COR-L47 (cell line): ENCODE results near the gene SCNN1B.
"Not testable (repeated sequence)": the region's sequence is repeated elsewhere in the genome, so short reads cannot be mapped to it uniquely, and the experiment has no call there.

Experiments
- DNase-seq: peaks from one replicate; lab custom pipeline; 2025; lab: John Stamatoyannopoulos, UW

Gene SCNN1B

DNA sequence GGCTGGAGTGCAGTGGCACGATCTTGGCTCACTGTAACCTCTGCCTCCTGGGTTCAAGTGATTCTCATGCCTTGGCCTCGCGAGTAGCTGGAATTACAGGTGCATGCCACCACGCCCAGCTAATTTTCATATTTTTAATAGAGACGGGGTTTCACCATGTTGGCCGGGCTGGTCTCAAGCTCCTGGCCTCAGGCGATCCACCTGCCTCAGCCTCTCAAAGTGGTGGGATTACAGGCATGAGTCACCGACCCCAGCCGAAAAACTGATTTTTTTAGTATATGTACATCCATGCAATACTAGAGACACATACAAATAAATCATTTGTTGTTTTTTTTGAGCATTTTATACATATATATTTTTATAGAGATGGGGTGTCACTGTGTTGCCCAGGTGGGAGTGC is 79.6 kb downstream of the SCNN1B start:
- DNase-seq = not testable (repeated sequence)

DNA sequence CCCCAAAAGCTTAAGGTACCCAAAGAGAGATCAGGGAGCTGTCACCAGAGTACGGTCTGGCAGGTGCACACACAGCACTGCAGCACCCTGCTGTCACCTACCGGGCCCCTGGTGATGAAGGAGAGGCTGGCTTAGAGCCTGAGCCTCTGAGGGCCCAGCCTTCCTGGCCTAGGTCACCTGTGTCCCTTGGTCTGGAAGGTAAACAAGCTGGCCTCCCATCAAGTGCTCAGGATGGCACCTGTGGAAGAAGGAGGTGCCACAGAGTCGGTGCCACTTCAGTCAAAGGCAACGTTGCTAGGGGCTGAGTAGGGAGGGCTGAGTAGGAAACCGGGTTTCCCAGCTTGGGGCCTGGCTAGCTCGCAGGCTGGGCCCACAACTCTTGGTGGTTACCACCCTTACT is 80.2 kb downstream of the SCNN1B start:
- DNase-seq = no peak

DNA sequence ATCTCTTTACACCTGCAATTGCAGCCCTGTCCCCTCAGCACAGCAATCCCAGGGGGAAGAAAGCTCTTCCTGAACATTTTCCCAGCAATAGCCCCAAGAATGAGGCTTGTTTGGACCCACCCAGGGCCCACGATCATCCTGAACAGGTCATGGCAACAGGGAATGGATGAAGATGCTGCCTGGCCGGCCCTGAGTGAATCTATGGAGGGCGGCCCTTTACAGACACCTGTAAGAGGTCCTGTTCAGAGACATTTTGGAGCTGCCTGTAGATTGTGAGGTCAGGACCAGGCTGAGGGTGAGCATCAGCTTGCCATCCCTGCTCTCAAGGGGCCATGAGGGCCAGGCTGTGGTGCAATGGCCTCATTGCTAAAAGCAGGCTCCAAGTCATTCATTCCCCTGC is 81.8 kb downstream of the SCNN1B start:
- DNase-seq = no peak

DNA sequence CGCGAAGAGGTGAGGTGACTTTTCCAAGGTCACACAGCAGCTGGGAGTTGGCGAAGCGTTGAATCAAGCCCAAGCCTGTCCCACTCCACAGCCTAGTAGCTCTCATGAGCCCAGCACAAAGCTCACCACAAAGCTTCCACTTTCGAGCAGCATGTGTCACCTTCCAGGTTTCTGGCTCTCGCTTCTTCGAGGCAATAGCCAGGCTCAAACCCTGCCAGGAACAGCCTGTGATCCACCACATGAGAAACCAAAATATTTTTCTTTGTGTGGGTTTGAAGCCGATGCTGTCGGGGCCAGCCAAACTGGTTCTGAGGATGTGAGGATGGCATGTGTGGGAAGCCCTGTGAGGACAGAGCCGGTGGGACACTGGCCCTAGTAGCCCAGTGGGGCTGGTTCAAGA is 82.8 kb downstream of the SCNN1B start:
- no peak for DNase-seq

DNA sequence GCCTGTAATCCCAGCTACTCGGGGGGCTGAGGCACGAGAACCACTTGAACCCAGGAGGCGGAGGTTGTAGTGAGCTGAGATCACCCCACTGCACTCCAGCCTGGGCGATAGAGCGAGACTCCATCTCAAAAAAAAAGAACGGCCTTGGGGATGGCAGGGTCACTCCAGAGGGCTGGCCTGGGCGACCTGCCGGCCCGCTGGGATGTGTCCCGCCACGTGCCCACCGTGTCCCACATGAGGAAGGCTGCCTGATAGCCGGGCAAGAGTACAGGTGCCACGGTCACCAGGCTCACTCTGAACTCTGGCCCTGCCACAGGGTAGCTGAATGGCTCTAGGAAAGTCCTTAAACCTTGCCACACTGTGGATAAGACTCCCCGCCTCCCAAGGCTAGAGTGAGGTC is 83.3 kb downstream of the SCNN1B start:
- no peak for DNase-seq

DNA sequence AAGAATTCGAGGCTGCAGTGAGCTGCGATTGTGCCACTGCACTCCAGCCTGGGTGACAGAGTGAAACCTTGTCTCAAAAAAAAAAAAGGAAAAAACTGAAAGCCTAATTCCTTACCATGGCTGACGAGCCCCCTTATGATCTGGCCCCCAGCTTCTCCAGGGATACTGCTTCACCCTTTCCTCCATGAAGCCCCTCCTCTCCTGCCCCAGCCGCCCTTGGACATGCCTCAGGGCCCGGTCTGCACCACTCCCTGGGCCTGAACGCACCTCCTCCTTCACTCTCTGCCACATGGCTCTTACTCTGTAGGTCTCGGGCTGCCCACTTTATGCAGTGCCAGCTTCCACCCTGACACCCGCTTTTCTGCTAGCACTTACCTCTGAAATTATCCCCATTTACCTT is 85.6 kb downstream of the SCNN1B start:
- no peak for DNase-seq

DNA sequence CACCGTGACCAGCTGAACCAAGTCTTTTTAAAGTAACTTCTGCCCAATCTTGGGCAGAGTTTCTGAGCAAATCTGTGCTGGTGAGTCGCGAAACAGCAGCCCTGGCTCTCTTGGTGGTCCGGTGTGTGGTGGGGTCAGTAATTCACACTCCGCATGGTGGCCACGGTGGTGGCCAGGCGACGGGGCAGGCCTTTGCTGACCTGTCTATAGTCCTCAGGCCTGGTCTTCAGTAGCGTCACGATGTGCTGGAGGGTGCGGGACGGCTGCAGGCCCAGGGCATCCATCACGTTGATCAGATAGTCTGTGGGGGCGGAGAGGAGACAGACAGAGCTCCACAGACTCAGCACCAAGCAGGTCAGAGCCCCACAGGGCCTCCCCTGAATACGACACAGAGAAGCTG is 86.7 kb downstream of the SCNN1B start:
- DNase-seq = no peak

DNA sequence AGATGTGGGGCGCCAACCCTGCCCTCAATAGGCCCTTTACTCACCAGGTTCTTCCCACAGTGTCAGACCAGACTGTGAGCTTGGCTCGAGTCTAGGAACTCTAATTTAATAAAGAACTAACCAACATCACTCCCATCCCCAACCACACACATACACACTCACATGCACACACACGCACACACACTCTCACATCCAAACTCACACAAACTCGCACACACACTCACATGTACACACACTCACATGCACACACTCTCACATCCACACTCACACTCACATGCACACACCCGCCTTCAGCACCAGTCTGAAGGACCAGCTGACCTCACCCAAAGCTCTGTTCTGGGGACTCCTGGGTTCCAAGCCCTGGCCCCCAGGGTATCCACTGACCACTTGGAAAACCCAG is 87.1 kb downstream of the SCNN1B start:
- no peak for DNase-seq

DNA sequence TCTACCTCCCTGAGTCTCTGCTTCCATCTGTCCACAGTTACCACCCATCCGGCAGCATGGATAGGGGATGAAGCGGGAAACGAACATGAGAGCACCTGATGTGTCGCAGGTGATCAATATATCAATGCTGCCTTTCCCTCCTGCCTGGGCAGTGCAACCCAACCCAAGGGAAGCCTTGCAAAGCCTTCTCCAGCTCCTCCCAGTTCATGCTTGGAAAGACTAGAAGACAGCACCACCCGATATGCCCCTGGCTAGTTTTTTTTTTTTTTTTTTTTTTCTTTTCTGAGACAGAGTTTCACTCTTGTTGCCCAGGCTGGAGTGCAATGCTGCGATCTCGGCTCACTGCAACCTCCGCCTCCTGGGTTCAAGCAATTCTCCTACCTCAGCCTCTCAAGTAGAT is 87.8 kb downstream of the SCNN1B start:
- DNase-seq = not testable (repeated sequence)

DNA sequence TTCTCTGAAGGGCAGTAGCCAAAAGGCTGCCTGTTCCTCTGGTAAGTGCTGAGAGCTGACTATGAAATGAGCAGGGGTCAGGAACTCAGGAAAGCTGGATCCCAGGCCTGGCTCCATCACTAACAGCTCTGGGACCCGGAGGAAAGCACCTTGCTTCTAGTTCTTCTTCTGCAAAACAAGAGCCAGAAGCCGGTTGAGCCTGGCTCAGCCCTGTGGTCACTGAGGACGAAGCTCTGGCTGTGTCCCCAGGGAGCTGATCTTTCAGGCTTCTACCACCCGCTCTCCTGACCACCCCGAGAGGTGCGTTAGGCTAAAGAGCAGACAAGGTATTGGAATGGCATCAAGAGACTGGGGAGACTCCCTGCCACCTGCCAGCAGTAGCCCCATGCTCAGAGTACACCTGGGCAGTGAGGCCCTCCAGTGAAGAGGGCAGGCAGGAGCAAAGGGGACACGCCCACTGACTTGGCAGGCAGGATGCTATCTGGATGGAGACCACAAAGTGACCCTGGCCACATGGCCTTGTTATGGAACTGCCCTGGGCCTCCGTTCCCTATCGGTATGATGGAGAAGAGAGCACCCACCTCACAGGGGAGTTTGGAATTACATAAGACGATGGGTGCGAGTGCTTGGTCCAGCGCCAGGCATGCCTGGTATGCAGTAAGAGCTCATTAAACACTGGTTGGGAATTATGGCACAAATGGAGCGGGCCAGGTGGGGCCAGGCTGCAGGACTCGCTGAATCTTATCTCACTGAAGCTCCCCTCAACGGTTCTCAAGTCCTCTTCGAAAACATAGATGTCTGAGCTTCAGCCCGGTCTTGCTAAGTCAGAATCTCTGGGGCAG is 89.5 kb downstream of the SCNN1B start:
- no peak for DNase-seq

DNA sequence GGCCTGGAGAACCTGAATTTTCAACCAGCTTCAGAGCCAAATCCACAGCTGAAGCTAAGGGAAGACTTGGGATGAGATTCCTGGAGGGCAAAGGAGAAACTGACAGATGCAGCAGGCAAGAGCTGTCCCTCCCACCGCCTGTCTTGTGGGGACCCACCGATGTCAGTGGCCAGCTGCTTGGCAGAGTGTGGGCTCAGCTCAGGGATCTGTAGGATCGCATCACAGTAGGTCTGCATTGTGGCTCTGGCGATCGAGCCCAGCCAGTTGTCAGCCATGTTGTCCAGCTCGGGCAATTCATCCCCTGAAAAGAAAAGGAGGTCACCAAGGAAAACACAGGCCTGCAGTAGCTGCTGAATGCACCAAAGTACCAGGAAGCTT is 90.1 kb downstream of the SCNN1B start:
- no peak for DNase-seq

DNA sequence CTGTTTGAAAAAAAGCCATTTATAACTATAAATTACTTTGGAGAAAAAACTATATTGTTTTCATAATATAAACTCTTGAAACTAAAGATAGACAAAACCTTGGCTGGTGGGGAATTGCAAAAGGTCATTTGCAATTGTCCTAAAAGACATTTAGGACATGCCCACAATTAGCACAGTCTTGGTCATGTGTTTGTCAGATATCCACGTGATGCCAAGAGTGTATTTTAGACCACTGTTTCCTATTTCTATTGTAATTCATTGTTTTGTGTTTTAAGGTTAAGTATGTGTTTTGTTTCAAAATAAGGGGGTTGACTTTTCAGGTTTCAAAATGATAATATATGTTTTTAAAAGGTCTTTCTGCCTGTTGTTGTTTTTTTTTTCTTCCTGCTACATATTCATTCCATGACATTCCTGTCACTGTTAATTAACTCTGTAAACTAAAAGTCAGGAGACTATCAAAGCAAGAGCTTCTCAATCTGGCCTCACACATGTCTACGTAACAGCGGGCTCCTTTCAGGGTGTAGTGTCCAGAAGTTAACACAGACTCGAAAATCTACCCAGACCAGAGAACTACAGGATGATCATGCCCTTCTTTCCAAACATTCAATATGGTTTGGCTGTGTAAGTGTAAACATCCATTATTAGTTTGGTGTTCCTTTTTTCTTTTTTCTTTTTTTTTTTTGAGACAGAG is 92.2 kb downstream of the SCNN1B start:
- DNase-seq = no peak

DNA sequence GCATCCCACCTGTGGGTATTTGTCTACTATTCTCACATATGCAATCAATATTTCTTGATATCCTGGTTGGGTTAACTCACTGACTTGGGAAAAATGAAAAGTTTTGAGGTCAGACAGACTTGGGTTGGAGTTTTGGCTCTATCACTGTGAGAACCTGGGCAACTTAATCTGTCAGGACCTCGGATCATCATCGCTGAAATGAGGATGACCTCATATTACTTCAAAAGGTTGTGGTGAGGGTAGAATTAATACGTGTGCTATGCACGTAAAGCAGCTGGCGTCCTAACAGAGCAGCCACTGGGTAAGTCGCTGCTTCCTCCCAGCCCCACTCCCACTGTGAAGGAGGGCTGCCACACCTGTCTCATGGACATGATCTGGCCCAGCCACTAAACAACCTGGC is 93.6 kb downstream of the SCNN1B start:
- no peak for DNase-seq

DNA sequence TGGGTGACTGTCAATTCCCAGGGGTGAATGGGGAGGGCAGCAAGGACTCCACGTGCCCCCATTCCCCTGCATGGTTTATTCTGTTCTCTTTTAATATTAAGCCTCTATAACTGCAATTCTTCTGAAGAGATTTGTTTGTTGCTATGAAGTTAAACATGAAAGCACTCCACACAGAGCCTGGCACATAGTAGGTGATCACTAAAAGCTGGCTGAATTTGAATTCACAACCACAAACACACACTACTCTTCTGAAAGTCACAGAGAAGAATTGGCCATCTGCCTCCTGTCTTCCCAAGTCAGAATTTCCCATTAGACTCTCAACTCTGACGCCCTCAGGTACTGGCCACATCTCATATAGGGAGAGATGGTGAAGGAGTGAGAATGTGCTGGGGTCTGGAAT is 95.4 kb downstream of the SCNN1B start:
- DNase-seq = no peak

DNA sequence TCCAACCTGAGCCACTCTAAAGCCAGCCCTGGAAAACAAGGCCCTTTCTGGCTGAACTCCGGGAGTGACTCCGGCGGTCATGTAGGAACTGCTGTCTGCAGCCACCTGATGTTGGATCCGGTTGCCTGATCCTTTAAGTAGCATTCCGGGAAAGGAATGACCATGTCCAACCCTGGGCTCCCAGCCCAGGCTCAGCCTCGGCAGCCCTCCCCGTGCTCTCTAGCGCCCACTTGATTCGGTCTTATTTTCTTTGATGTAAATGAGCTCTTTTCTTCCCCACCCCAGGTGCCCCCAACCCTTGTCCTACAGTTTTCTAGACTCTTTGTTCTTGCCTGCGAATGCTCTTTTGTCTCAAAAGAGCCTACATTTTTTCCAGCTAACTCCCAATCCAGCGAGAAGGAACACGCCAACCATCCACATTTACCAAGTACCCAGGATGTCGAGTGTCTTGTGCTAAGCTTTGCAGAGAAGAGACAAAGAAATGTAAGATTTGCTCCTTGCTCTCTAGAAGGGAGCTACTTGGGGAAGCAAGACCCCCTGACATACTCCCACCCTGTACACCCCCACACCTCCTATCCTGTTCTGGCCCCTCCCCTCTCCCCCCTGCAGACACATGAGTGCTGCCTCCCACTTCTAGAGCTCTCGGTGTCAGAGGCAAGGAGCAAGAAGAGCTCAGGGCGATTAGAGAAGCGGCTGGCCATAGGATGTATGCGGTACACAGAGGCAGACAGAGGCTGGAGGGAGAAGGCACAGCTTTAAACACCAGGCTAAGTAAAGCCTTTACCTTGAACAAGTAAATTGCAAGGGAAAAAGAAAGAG is 97.1 kb downstream of the SCNN1B start:
- no peak for DNase-seq

DNA sequence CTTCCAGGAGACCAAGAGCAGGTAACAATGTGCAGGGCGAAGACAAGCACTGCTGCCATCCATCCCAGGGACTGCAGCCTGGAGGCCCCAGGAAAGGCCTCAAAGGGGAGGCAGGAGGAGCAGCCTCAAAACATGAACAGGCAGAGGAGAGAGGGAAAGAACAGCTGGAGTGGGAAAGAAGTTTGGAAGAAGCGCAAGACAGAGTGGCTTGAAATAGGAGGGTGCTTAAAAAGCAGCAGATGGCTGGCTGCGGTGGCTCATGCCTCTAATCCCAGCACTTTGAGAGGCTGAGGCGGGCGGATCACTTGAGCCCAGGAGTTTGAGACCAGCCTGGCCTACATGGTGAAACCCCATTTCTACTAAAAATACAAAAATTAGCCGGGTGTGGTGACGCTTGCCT is 98.3 kb downstream of the SCNN1B start:
- not testable (repeated sequence) for DNase-seq

DNA sequence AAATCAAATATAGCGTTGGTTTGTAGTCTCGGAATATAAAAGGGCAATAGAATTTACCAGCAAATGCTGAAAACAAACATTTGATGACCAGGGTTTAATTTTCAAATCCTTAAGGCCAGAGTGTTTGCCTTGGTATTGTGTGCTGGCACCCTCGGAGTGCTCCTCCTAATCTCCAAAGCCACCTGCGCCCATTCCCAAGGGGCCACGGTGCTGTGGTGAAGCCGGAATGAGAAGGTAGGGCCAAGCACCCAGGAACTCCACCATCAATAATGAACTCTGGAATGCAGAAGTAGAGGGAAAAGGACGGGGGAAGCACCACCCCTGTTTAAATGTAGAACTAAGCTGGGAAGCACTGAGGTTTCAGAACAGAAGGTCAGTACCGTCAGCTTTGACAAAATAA is 99.0 kb downstream of the SCNN1B start:
- no peak for DNase-seq

DNA sequence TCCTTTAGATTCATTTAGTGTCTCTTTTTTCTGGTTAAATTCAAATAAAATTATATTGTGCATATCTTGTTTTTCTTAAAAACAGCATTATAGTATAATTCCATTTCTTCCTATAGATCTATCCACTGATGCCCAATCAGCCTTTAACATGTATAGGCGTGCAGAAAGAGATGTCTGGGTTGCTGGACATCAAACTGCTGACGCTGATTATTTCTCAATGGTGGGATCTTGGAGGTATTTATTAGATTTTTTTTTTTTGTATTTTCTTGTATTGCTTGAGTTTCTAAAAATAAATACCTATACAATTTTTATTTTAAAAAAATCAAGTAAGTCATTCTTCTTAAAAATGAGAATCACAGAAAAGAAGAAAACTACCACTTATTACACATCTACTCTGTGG is 100.0 kb downstream of the SCNN1B start:
- DNase-seq = no peak

DNA sequence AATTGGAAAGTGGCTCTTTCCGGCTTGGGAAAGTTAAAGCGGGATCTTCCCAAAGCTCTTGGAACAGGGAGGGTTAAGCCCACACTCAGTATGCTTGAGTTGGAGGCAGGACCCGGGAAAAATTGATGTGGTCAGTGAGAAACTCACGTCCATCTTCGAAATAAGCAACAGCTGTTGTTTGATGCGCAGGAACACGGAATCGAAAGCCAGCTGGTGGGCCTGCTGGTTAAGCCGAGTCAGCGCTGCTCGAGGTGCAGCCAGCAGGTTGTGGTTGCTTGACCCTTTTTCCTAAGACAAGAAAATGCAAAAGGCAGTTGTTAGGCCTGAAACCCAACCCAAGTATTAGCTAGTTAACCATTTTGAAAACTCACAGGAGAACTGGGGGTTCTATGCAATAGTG is 101.4 kb downstream of the SCNN1B start:
- no peak for DNase-seq

DNA sequence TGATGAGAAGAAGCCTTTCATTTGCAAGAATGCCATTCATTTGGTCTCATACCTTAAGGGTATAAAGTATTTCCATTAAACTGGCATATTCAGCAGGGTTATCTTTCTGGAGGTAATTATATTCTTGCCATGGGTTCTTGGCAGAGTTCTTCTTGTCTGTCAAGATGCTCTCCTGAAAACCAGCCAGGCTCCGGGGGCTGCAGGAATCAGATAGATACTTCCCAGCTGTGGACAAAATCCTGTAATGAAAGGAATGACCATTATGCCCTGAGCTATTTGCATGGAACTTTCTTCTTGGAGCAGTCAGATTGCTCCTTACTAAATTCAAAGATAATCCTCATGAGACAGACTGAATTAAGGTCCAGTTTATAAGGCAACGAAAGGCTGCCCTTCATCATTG is 103.9 kb downstream of the SCNN1B start:
- DNase-seq = no peak

DNA sequence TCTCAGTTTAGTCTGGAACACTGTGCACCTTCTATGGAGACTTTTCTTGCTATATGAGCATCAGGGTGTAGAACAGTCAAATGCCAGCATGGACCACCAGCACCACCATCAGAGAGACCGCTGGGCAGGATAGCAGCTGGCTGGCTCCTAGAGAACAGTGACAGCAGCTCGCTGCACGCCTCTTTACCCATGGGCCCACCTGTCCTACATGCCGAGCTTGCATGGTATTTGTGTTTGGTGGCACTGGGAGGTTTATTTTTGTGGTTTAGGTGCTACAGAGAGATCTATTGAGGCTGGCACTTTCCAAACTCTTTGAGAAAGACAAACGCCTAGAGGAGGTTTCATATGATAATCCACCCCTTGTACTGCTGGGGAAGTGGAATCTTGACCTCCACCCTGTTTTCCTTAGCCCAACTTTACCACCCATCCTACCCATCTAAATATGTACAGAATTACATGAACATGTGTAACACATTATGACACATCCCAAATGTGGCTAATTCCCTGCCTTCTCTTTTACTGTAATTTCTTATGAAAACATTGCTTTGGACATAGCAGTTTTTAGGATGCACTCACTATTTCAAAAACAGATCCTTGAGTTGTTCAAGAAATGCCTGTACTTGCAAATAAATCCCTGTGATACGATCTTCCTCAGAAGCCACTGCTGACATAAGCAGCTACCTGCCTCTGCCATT is 104.6 kb downstream of the SCNN1B start:
- DNase-seq = no peak

DNA sequence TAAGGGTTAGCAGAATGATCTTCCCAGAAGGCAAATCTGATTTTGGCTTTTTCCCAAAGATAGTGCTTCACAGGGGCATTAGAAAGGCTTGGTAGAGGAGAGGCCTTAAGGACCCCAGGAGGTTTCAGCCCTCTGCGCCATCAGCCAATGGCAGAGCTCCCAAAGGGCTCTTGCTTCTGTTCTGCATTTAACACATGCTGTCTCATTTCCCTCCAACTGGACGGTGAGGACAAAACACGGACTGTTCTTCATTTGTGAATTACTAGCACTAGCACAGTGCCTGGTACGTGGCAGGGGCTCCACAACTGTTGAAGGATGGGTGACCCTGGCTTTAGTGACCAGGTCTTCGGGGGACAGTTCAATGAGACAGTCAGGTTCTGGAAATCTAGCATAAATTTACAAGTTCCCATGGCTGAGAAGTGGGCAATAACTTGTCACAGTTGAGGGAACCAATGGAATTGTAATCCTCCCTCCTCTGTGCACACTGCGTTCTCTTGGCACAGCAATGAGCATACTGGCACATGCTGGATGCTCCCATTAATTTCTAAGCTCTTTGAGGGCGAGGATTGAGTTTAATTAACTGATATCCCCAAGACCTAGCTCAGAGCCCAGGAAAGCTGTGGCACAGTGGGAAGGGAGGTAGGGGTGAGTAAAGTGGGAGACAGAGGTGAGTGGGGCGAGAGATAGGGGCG is 105.5 kb downstream of the SCNN1B start:
- DNase-seq = no peak
